Measurements from ENCODE around the gene WDR83.

Gene WDR83

DNA sequence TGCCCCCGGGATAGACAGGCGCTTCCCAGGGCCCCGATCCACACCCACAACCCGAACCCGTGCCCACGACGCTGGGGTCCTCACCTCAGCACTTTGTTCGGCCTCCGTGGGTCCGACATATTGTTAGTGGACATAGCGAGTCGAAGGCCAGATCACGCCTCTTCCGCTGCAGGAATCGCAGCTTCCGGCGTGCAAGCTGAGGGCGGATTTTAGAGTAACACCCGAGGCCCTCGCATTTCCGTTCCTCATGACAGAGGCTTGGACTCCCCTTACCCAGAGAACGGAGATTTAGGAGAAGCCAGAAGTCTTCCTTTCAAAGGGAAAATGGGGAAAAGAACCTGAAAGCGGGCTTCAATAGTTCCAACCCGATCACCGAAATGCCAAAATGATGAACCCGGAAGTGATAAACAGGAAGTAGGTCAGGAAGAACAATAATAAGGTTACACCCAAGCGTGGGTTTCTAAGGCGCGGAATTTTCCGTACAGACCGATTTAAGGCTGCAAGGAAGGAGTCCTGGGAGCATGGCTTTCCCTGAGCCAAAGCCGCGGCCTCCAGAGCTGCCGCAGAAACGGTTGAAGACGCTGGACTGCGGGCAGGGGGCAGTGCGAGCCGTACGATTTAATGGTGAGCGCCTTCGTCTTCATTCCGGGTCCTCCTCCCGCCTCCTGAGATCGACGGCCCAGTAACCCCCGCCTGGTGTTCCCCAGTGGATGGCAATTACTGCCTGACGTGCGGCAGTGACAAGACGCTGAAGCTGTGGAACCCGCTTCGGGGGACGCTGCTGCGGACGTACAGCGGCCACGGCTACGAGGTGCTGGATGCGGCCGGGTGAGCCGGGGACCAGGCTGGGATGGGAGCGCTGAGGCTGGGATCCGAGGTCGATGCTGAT is 2.9 kb downstream of the WDR83 start (continued):
- TF ChIP-seq ZNF560 (tag by site-specific recombination; IDR thresholded peaks at IDR 0.05; ENCODE audit: borderline replicate concordance) (no peak), KLF1 (tag by site-specific recombination; IDR thresholded peaks at IDR 0.05) (no peak), ZNF248 (tag by site-specific recombination; IDR thresholded peaks at IDR 0.05) (no peak), ZNF19 (tag by site-specific recombination; IDR thresholded peaks at IDR 0.05; ENCODE audit: low read depth) (no peak), ZNF132 (tag by site-specific recombination; IDR thresholded peaks at IDR 0.05; ENCODE audit: borderline replicate concordance) (no peak), ZNF549 (tag by site-specific recombination; IDR thresholded peaks at IDR 0.05) (no peak), ZNF174 (tag by site-specific recombination; IDR thresholded peaks at IDR 0.05) (no peak), ZNF830 (tag by site-specific recombination; IDR thresholded peaks at IDR 0.05; ENCODE audit: low read depth) (no peak), ZNF155 (tag by site-specific recombination; IDR thresholded peaks at IDR 0.05) (no peak), ZFP41 (tag by site-specific recombination; IDR thresholded peaks at IDR 0.05; ENCODE audit: borderline replicate concordance) (no peak), SETDB1 (IDR thresholded peaks at IDR 0.05; ENCODE audit: insufficient read length, low read length) (no peak), ZNF324 (tag by site-specific recombination; IDR thresholded peaks at IDR 0.05) (peak; percentile 98), PRDM1 (tag by site-specific recombination; IDR thresholded peaks at IDR 0.05) (no peak), GLIS2 (tag by site-specific recombination; IDR thresholded peaks at IDR 0.05) (no peak), BCL11A (tag by site-specific recombination; IDR thresholded peaks at IDR 0.05; ENCODE audit: low read depth) (no peak), ZNF623 (tag by site-specific recombination; IDR thresholded peaks at IDR 0.05) (peak; percentile 28; the same call in 1 of the 2 replicates), ZNF664 (tag by site-specific recombination; IDR thresholded peaks at IDR 0.05) (peak; percentile 50; the same call in 1 of the 2 replicates), ZNF292 (tag by site-specific recombination; IDR thresholded peaks at IDR 0.05; ENCODE audit: borderline replicate concordance, low read depth) (no peak), ZNF37A (tag by site-specific recombination; IDR thresholded peaks at IDR 0.05) (no peak), ZNF391 (tag by site-specific recombination; IDR thresholded peaks at IDR 0.05; ENCODE audit: borderline replicate concordance, low read depth) (peak; percentile 96), ZBTB7A (tag by site-specific recombination; IDR thresholded peaks at IDR 0.05; ENCODE audit: low read depth) (peak; percentile 13; the same call in 1 of the 2 replicates), ZNF138 (tag by site-specific recombination; IDR thresholded peaks at IDR 0.05; ENCODE audit: borderline replicate concordance) (no peak), ZNF366 (tag by site-specific recombination; conservative IDR thresholded peaks at IDR 0.05) (no peak), ZNF302 (tag by site-specific recombination; IDR thresholded peaks at IDR 0.05; ENCODE audit: low read depth) (no peak), ZNF837 (tag by site-specific recombination; IDR thresholded peaks at IDR 0.05) (0 out of 2 replicates have a peak, but pooled peaks have one; percentile 2), ZNF561 (tag by site-specific recombination; IDR thresholded peaks at IDR 0.05; ENCODE audit: borderline replicate concordance) (peak; percentile 93), ZBTB8A (tag by site-specific recombination; IDR thresholded peaks at IDR 0.05) (peak; percentile 62), ZNF629 (tag by site-specific recombination; IDR thresholded peaks at IDR 0.05) (peak; percentile 90)
- TF ChIP-seq, protein P1, sequence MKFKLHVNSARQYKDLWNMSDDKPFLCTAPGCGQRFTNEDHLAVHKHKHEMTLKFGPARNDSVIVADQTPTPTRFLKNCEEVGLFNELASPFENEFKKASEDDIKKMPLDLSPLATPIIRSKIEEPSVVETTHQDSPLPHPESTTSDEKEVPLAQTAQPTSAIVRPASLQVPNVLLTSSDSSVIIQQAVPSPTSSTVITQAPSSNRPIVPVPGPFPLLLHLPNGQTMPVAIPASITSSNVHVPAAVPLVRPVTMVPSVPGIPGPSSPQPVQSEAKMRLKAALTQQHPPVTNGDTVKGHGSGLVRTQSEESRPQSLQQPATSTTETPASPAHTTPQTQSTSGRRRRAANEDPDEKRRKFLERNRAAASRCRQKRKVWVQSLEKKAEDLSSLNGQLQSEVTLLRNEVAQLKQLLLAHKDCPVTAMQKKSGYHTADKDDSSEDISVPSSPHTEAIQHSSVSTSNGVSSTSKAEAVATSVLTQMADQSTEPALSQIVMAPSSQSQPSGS (tag by site-specific recombination; IDR thresholded peaks at IDR 0.05; ENCODE audit: low read depth), result no peak
- TF ChIP-seq, protein P2, sequence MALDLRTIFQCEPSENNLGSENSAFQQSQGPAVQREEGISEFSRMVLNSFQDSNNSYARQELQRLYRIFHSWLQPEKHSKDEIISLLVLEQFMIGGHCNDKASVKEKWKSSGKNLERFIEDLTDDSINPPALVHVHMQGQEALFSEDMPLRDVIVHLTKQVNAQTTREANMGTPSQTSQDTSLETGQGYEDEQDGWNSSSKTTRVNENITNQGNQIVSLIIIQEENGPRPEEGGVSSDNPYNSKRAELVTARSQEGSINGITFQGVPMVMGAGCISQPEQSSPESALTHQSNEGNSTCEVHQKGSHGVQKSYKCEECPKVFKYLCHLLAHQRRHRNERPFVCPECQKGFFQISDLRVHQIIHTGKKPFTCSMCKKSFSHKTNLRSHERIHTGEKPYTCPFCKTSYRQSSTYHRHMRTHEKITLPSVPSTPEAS (tag by site-specific recombination; IDR thresholded peaks at IDR 0.05), result peak; percentile 68
- TF ChIP-seq, protein P3, sequence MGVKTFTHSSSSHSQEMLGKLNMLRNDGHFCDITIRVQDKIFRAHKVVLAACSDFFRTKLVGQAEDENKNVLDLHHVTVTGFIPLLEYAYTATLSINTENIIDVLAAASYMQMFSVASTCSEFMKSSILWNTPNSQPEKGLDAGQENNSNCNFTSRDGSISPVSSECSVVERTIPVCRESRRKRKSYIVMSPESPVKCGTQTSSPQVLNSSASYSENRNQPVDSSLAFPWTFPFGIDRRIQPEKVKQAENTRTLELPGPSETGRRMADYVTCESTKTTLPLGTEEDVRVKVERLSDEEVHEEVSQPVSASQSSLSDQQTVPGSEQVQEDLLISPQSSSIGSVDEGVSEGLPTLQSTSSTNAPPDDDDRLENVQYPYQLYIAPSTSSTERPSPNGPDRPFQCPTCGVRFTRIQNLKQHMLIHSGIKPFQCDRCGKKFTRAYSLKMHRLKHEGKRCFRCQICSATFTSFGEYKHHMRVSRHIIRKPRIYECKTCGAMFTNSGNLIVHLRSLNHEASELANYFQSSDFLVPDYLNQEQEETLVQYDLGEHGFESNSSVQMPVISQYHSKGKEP (tag by site-specific recombination; IDR thresholded peaks at IDR 0.05), result peak; percentile 69; the same call in 1 of the 2 replicates
- TF ChIP-seq, protein P4, sequence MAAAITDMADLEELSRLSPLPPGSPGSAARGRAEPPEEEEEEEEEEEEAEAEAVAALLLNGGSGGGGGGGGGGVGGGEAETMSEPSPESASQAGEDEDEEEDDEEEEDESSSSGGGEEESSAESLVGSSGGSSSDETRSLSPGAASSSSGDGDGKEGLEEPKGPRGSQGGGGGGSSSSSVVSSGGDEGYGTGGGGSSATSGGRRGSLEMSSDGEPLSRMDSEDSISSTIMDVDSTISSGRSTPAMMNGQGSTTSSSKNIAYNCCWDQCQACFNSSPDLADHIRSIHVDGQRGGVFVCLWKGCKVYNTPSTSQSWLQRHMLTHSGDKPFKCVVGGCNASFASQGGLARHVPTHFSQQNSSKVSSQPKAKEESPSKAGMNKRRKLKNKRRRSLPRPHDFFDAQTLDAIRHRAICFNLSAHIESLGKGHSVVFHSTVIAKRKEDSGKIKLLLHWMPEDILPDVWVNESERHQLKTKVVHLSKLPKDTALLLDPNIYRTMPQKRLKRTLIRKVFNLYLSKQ (tag by site-specific recombination; IDR thresholded peaks at IDR 0.05; ENCODE audit: borderline replicate concordance), result no peak
- TF ChIP-seq, protein P5, sequence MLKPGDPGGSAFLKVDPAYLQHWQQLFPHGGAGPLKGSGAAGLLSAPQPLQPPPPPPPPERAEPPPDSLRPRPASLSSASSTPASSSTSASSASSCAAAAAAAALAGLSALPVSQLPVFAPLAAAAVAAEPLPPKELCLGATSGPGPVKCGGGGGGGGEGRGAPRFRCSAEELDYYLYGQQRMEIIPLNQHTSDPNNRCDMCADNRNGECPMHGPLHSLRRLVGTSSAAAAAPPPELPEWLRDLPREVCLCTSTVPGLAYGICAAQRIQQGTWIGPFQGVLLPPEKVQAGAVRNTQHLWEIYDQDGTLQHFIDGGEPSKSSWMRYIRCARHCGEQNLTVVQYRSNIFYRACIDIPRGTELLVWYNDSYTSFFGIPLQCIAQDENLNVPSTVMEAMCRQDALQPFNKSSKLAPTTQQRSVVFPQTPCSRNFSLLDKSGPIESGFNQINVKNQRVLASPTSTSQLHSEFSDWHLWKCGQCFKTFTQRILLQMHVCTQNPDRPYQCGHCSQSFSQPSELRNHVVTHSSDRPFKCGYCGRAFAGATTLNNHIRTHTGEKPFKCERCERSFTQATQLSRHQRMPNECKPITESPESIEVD (tag by site-specific recombination; IDR thresholded peaks at IDR 0.05), result no peak

Measured in HEK293 (cell line).